Measurements from ENCODE around the gene INTS1. TPM values are rescaled to one million over a fixed set of nuclear protein-coding genes. Genes with fewer than 3 reads are reported as not detected.
A peak's percentile ranks its signal among the peaks of the same experiment; 100 is the strongest.

Gene INTS1
- total RNA-seq, 1 donor = 53.1 TPM

GRCh38 chr7:1458683-1459511 lies 45.3 kb downstream of the INTS1 start, which contains the start of gene MICALL2:
Gene MICALL2, minus strand, starts transcription at chr7:1459470. Its CDS starts 144 bp downstream, at chr7:1459326.
- TF ChIP-seq, protein P1, sequence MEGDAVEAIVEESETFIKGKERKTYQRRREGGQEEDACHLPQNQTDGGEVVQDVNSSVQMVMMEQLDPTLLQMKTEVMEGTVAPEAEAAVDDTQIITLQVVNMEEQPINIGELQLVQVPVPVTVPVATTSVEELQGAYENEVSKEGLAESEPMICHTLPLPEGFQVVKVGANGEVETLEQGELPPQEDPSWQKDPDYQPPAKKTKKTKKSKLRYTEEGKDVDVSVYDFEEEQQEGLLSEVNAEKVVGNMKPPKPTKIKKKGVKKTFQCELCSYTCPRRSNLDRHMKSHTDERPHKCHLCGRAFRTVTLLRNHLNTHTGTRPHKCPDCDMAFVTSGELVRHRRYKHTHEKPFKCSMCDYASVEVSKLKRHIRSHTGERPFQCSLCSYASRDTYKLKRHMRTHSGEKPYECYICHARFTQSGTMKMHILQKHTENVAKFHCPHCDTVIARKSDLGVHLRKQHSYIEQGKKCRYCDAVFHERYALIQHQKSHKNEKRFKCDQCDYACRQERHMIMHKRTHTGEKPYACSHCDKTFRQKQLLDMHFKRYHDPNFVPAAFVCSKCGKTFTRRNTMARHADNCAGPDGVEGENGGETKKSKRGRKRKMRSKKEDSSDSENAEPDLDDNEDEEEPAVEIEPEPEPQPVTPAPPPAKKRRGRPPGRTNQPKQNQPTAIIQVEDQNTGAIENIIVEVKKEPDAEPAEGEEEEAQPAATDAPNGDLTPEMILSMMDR (IDR thresholded peaks at IDR 0.05; ENCODE audit: insufficient read depth, low read length) = no peak
- peak; percentile 80 for DNase-seq (ENCODE audit: low read depth)
- H3K4me3 ChIP-seq (ENCODE audit: low read depth, low read length) = peak within 1 kb of the TSS; percentile 90

DNA sequence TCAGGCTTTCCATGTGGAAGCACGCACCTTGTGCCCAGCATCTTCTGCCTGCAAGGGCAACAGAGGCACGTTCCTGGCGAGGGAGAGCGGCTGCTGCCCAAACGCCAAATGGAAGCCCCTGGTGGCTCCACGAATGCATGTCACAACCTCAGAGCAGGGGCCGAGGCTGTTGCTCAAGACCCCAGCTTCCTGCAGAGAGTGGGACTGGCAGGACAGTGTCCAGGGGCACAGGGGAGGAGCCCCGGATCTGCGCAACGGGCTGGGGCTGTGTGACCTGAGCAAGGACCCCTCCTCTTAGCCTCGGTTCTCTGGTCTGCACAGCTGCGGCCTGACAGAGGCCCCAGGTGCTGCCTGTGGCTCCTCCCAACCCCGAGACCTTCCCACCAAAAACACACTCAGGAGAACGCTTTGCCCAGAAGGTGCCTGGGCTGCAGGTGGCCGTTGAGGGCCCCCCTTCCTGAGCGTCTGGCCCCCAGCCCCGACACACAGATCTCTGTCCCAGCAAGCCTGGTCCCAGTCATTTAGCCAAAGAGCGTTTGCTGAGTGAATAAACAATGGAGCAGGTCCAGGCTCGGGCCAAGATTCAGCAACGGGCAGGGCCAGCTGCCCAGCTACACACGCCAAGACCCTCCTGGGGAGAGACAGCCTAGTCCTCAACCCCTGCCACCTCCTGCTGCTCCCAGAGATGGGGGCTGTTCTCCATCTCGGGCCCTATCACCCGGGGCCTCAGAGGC lies 46.1 kb downstream of the INTS1 start:
- peak; percentile 24 for DNase-seq (ENCODE audit: low read depth)
- H3K4me3 ChIP-seq (ENCODE audit: low read depth, low read length) = peak overlapping the region; percentile 90
- TF ChIP-seq, protein P1 (IDR thresholded peaks at IDR 0.05; ENCODE audit: insufficient read depth, low read length) = no peak

DNA sequence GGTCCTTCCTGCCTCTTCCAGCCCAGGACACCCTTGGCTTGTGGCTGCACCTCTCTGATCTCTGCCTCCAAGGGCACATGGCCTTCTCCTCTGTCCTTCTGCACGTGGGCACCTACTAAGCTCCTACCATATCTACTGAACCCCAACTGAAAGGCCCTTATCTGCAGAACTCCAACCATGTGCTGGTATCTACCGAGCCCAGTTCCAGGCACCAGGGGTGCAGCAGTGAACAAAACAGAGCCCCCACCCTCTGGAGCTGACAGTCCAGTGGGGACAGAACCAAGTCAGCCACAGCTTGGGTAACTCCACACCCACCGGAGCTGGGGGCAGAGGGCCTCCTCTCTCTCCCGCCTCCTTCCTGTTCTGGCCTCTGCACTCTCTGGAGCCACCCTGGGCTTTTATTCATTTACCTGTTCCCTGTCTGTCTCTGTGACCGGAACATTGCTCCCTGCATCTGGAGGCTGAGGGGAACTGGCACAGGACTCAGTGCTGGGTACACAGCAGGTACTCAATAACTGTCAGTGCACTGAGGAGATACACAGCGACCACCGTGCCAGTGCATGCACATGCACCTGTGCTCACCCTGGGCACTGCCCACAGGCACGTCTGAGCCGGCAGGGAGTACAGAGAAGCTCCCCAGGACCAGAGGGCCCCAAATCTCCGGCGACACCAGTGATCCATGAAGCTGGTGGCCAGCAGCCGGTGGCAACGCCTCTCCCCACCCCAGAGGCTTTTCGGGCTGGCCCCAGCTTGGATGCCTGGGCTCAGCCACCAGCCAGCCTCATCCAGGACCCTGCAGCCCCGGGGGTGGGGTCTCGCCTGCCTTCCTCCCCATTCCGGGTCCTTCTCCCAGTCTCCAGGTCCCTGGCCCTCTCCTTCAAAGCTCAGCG lies 46.9 kb downstream of the INTS1 start:
- peak overlapping the region; percentile 90 for H3K4me3 ChIP-seq (ENCODE audit: low read depth, low read length)
- TF ChIP-seq, protein P1 (IDR thresholded peaks at IDR 0.05; ENCODE audit: insufficient read depth, low read length) = no peak
- DNase-seq (ENCODE audit: low read depth) = no peak

GRCh38 chr7:1455955-1456354 lies 48.2 kb downstream of the INTS1 start:
- TF ChIP-seq, protein P1 (IDR thresholded peaks at IDR 0.05; ENCODE audit: insufficient read depth, low read length) = no peak
- no peak overlapping the region for H3K4me3 ChIP-seq (ENCODE audit: low read depth, low read length)
- DNase-seq (ENCODE audit: low read depth) = no peak

GRCh38 chr7:1455241-1455939 lies 48.8 kb downstream of the INTS1 start:
- TF ChIP-seq, protein P1 (IDR thresholded peaks at IDR 0.05; ENCODE audit: insufficient read depth, low read length) = no peak
- no peak overlapping the region for H3K4me3 ChIP-seq (ENCODE audit: low read depth, low read length)
- no peak for DNase-seq (ENCODE audit: low read depth)

DNA sequence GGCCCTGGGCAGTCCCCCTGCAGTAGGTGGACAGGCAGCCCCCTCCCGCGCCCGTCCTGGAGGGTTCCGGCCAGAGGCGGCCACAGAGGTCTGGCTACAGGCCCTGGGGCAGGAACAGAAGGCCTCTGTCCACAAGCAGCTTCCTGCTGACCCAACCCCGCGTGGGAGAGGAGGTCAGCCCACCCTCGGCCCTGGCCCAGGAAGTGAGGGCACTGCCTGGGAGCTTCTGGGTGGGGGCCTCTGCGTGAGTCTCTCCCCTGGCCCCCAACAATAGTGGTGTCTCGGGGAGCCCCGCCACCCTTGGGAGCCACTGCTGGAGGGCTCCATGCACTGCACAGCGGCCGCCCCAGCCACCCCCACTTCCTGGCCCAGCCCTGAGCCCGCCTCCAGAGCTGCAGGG lies 49.6 kb downstream of the INTS1 start:
- H3K4me3 ChIP-seq (ENCODE audit: low read depth, low read length) = no peak overlapping the region
- TF ChIP-seq, protein P1 (IDR thresholded peaks at IDR 0.05; ENCODE audit: insufficient read depth, low read length) = no peak
- no peak for DNase-seq (ENCODE audit: low read depth)
